A204.1 (cell line): Measurements from ENCODE around the gene CDC42EP1.
A peak's percentile ranks its signal among the peaks of the same experiment; 100 is the strongest.
"Not testable (repeated sequence)": the region's sequence is repeated elsewhere in the genome, so short reads cannot be mapped to it uniquely, and the experiment has no call there.

Source experiments
- FAIRE-seq: peaks from 2 replicates; lab custom pipeline; 2012; peaks lifted over from hg19 to GRCh38; lab: Jason Lieb, UNC

Gene CDC42EP1

DNA sequence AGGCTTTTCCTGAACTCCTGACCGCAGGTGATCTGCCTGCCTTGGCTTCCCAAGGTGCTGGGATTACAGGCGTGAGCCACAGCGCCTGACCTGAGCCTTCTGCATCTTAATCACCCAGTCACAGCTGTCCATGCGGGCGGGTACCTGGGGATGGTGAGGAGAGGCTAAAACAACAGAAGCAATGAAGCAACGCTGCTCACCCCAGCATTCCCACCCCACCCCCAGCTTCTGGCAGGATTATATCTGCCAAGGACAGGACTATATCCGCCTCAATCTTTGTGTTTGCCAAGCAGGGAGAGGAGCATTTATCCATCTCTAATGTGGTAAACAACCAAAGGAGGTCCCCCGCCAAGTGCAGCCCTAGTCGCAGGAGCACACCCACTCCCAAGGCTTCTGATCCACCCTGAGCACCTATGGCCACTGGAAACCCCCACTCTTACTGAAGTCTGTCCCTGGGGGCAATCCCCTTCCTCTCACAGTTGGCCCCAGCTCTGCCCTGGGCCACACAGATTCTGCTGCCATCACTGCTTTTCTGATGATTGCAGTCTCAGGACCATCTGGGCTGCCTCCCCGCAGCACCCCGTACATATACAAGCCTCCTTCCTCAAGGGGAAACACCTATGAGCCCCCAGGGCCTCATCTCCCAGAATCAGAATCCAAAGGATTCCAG is 28.4 kb downstream of the CDC42EP1 start:
- no peak for FAIRE-seq

DNA sequence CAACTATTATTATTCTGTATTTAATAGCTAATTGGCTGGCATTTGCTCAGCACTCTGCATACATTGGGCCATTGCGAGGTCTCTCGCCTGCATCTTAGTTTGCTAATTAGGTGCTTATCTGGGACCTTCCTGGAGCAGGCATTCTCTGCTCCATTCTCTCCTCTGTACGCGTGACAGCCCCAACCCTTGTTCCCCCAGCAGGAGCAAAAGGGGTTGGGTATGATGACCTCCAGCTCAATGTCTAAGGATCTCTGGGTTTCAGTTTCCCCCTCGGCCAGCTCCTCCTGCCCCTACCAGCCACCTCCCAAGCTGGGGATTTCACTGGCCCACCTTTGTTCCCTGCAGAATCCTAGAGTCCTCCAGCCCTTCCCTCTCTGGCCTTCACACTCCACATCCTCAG is 29.4 kb downstream of the CDC42EP1 start:
- FAIRE-seq: no peak

DNA sequence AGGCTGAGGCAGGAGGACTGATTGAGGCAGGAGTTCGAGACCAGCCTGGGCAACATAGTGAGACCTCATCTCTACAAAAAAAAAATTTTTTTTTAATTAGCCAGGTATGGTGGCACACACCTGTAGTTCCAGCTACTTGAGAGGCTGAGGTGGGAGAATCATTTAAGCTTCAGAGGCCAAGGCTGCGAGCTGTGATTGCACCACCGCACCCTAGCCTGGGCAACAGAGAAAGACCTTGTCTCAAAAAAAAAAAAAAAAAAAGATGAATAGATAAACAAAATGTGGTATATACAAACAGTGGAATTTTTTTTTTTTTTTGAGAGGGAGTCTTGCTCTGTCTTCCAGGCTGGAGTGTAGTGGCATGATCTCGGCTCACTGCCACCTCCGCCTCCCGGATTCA is 30.8 kb downstream of the CDC42EP1 start:
- FAIRE-seq: not testable (repeated sequence)

DNA sequence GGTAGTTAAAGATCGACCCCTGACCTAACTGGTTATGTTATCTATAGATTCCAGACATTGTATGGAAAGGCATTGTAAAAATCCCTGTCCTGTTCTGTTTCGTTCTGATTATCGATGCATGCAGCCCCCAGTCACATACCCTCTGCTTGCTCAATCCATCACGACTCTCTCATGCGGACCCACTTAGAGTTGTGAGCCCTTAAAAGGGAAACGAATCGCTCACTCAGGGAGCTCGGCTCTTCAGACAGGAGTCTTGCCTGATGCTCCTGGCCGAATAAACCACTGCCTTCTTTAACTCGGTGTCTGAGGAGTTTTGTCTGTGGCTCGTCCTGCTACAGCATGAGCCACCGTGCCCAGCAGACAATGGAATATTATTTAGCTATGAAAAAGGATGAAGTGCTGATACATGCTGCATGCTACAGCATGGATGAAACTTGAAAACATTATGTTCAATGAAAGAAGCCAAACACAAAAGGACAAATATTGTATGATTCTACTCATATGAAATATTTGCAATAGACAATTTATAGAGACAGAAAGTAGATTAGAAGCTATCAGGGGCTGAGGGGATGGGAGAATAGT is 31.6 kb downstream of the CDC42EP1 start:
- FAIRE-seq: no peak

DNA sequence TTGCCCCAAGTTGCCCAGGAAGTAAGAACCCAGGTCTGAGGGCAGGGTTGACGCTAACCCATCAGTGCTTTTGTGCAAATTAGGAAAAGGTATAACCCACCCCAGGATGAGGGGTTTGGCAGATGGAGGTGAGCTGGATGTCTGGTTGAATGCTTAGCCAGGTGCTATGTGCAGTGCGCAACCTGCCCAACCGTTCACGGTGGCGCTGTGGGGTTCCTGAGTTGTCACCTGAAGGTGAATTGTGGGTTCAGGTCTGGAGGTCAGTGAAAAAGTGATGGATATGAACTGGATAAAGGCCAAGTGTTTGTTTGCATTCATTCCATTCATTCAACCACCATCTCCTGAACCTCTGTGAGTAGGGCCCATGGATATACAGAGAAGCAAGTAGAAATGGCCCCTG is 34.0 kb downstream of the CDC42EP1 start:
- FAIRE-seq: no peak

DNA sequence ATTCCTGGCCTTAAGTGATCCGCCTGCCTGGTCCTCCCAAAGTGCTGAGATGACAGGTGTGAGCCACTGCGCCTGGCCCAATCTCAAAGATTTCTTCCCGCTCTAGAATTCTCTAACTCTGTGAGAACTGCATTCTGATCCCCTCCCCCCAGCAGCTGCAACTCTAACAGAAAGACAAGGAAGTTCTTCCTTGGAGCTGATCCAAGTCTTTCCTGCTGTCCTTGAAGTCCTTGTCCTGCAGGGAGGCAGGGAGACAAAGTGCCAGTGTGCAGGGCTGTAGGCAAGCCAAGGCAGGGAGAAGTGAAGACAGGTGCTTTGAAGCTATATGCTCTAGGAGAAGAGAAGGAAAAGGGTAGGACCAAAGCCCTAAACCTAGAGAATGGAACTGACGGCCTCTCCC is 38.9 kb downstream of the CDC42EP1 start:
- no peak for FAIRE-seq

DNA sequence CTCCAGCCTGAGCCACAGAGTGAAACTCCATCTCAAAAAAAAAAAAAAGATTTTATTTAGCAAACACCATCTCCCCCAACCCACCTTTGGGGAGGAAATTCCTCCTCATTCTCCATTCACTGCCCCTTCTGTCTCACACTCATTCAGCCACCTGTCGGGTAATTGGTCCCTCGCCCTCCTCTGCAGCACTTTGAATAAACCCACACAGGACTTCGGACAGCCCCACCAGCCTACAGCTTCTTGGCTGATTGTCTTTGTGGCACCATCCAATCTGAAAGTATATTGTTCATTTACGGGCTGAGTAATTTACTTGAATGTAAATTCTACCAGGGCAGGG is 40.9 kb downstream of the CDC42EP1 start:
- no peak for FAIRE-seq

DNA sequence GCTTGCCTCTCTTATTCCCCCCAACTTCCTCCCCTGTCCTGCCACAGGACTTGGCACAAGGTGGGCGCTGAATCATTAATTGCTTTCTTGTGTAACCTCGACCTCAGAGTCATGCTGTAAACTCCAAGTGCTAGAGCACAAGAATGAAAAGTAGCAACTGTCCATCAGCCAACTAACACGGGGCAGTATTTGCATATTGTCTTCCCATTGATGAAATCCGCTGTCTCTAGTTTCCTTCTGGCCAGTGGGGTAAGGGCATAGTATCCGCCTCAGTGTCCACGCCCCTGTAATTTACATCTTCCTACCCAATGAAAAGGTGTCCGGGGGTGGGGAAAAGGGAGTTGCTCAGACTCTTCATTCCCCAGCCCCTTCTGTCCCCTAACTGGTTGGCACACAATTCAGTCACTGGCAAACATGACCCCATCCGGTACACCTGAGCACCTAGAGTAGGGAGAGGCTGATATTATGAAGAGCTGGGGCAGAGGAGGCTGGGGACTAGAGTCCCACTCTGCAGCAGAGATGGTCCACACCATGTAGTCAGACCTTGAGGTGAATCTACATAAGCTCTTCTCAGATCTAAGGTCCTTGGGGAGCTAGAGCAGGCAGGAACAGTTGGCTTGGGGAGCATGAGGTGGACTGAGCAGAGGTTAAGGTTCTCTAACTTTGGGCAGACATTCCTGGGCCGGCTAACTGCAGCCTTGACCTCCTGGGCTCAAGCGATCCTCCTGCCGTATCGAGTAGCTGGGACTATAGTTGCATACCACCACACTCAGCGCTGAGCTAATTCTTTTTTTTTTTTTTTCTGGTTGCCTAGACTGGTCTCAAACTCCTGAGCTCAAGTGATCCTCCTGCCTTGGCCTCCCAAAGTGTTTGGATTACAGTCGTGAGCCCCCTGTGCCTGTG is 41.5 kb downstream of the CDC42EP1 start:
- FAIRE-seq: no peak

DNA sequence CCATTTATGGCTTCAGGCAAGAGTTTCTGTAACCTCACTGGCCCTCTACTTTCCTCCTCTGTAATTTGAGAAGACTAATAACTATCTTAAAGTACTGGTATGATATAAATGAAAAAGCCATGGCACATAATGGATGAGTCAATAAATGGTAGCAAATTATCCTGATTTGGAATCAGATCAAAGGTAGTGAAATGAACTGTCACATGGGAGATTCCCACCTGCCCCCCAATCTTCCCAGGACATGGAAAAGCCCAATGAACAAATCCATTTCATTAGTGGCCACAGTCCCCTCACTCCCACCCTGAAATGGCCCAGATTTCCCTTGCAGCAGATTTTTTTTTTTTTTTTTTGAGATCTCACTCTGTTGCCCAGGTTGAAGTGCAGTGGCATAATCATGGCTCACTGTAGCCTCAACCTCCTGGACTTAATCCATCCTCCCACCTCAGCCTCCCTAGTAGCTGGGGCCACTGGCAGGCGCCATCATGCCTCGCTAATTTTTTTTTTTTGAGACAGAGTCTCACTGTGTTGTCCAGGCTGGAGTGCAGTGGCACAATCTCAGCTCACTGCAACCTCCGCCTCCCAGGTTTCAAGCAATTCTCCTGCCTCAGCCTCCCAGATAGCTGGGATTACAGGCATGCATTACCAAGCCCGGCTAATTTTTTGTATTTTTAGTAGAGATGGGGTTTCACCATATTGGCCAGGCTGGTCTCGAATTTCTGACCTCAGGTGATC is 42.4 kb downstream of the CDC42EP1 start:
- FAIRE-seq: not testable (repeated sequence)

DNA sequence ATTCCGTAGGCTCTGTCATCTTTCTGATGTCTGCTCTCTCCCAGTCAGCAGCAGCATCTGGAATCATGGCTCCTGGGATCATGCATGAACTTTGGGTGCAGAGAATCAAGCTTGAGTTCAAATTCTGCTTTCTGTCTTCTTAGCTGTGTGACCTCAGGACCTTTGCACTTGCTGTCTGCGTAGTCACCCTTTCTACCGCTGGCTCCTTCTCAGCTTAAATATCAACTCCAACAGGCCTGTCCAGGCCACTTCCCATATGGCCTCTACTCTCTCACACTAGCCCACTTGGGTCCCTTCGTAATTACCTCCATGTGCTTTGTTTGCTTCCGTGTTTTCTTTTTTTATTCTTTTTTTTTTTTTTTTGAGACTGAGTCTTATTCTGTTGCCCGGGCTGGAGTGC is 43.8 kb downstream of the CDC42EP1 start:
- FAIRE-seq: no peak

DNA sequence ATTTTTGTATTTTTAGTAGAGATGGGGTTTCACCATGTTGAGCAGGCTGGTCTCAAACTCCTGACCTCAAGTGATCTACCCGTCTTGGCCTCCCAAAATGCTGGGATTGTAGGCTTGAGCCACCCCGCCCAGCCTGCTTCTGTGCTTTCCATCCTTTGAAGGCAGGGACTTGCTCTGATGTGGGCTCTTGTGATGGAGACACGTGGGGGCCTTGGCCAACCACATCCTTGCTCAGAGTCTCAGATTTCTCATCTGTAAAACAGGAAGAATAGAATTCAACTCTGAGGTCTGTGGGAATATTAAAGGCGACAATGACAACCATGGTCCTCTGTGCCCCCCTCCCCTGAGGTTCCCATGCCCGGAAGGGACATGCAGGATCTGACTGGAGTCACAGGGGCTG is 44.6 kb downstream of the CDC42EP1 start:
- FAIRE-seq: no peak

DNA sequence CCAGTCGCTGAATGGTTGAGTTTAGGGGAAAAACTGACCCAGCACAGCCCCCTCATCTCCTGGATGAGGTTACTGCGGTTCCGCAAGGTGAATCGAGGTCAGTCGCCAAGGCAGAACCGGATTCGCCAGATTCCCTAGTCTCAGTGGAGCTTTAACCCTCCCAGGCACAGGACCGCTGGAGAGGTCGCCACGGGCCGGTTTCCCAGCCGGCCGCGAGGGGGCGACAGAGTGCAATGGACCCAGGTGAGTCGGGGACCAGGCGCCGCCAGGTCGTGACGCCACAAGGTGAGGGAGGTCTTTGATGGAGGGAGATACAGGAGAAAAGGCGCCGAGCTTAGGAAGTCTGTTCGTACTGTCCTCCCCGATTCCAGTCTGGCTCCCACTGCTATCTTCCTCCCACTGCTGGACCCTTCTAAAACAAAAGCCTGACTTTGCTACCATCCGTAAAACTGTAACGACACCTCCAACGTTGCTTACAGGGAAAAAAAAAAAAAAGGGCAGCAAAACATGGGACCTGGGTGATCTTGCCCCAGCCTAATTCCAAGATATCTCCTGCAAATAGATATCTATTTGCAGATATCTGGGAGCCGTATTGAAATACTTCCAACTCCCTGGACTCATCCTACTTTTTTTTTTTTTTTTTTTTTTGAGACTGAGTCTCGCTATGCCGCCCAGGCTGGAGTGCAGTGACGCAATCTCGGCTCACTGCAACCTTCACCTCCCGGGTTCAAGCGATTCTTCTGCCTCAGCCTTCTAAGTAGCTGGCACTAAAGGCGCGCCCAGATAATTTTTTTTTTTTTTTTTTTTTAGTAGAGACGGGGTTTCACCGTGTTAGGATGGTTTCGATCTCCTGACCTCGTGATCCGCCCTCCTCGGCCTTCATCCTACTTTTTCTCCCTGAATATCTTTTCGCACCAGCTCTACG is 47.0 kb downstream of the CDC42EP1 start:
- no peak for FAIRE-seq

DNA sequence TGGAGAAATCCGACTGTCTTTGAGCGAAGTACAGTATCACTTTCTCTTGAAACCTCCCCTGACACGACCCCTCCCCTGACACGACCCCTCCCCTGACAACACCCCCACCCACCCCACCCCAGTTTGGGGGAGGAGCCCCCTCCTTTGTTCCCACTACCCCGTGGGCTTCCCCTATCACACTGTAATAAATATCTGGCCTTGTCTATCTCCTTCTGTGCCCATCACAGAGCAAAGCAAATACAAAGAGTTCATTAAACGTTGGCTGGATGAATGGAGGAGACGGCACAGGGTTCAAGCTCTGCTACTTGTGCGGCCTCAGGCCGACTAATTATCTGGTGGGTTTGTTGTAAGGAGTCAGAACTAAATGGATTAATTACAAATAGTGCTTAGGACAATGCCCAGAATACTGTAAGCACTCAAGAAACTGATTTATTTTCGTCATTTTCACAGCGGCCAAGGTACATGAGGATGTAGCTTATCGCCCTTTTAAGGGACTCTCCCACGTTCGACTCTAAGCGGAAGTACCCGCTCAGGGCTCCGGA is 47.7 kb downstream of the CDC42EP1 start:
- FAIRE-seq: no peak

DNA sequence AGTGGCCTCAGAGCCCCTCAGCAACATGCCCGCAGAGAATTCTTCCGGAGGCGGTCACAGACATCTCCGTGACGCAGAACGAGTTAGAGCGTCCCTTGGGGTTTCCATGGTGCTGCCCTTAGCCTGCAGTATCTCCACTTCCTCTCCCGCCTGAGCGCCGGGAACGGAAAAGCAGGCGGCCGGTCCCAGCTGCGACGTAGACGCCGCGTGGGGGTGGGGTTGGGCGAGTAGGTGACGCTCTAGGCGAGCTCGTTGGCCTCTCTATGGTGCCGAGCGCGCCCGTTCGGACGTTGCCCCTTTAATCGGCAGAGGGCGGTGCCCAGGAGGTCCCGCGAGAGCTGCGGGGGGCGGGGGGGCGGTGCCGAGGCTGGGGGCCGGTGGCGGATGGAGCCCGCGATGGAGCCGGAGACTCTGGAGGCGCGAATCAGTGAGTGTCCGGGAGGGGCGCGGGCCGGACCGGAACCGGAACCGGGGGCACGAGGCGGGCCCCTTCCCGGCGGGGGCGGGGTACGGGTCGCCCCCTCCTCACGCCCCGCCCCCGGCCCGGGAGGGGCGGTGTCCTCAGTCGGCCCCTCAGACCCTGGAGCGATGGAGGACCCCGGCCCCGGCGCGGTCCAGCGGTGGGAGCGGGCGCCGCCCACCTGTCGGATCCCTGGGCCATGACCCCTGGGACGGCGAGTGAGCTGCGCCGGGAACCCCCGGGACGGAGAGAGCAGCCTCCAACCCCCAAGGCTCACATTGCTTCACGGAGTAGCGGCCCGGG is 48.4 kb downstream of the CDC42EP1 start, which contains the start of gene GGA1:
Gene GGA1 (plus strand): TSS at position 358 of the 763 bp plus-strand sequence. CDS start 27 bp downstream, at position 385.
- peak; percentile 81 for FAIRE-seq

DNA sequence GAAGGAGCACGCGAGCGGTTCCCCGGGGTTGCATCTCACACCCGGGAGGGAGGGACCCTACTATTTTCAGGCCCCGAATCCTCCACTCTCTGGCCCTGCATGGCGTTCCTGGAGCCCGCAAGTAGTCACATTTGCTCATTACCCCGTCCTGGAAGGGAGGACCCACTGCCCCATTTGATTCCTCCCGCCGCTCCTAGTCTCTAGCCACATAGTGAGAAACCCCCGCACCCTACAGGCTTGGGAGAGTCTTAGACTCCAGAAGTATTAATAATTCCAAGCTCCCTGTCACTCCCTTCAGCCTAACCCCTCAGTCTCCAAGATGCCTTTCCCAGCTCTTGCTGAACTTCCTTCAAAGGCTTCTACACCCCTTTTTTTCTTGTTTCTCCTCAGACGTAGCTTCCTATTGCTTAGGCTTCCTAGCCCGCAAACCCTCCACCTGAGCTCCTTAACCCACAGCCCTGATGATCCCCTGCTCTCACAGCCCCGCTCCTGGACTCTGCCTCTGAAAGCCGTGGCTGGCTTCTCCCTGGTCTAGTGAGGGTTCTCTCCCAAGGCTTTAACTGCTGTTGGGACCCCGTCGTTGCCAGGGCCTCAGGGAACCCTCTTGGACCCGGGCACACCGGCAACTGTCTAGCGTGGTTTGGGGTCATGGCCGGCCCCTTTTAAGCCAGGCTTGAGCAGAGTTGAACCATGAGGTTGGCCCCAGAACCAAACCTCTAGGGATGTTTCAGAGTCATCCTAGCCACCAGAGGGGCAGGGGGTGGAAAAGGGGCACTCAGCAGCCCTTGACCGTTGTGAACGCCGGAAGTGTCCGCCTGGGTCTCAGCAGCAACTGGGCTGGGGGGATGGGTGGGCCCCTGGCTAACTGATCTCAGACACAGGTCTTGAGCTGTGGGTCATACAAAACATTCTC is 49.2 kb downstream of the CDC42EP1 start:
- no peak for FAIRE-seq

DNA sequence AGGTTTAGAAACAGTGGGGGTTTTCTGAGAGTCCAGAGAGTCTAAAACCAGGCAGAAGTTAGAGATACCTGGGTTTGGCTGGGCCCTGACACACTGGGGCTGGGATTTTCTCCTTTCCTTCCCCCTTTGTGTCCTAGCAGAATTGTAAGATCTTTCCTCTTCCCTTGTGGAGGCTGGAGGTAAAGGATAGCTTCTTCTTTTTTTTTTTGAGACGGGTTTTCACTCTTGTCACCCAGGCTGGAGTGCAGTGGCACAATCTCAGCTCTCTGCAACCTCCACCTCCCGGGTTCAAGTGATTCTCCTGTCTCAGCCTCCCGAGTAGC is 49.8 kb downstream of the CDC42EP1 start:
- not testable (repeated sequence) for FAIRE-seq

DNA sequence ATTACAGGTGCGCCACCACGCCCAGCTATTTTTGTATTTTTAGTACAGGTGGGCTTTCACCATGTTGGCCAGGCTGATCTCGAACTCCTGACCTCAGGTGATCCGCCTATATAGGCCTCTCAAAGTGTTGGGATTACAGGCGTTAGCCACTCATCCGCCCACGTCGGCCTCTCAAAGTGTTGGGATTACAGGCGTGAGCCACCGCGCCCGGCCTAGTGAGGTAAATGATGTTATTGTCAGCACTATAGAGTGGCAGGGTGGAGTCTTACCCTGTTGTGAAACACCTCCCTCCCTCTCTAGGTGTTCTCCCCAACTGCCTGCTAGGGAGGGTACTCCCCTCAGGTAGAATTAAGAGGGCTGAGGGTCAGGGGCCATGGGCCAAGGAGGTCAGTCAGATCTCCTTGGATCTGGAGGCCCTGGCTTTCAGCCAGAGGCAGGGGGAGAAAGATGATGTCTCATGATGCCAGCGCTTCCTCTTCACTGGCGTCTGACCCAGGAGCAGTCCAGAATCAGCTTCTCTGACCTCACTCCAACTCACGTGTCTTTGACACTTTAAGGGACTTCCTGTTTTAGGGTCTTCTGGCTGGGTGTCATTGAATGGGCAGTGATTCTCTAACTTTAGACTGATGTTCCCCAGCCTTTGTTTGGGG is 50.3 kb downstream of the CDC42EP1 start:
- no peak for FAIRE-seq

DNA sequence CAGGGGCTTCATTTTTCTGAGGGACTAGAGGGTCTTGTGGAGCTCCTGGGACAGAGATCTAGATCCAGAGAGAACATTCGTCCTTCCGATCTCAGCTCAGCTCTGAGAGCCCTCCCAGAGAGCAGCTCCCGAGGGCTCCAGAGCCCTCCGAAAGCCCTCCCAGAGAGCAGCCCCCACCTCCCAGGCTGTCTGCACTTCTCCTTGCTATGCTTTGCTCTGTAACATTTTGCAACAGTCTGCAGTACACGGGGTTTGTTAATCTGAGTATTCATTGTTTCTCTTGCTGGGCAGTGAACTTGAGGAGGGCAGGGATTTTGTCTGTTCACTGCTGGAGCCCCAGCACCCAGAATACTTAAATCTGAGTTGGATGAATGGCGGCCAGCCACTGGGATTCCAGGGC is 50.9 kb downstream of the CDC42EP1 start:
- no peak for FAIRE-seq
